GM21447 (cell line): ENCODE measurements around the gene FBXO30.

ENCODE experiments used
- ATAC-seq: cut with Tn5 transposase; IDR thresholded peaks from one replicate; pipeline ENCODE4 v1.9.1; 2021; ENCODE audit not compliant: unreplicated experiment

The FBXO30 gene, protein sequence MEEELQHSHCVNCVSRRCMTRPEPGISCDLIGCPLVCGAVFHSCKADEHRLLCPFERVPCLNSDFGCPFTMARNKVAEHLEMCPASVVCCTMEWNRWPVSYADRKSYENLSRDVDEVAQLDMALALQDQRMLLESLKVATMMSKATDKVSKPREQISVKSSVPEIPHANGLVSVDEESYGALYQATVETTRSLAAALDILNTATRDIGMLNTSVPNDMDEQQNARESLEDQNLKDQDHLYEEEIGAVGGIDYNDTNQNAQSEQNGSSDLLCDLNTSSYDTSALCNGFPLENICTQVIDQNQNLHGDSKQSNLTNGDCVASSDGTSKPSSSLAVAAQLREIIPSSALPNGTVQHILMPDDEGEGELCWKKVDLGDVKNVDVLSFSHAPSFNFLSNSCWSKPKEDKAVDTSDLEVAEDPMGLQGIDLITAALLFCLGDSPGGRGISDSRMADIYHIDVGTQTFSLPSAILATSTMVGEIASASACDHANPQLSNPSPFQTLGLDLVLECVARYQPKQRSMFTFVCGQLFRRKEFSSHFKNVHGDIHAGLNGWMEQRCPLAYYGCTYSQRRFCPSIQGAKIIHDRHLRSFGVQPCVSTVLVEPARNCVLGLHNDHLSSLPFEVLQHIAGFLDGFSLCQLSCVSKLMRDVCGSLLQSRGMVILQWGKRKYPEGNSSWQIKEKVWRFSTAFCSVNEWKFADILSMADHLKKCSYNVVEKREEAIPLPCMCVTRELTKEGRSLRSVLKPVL

GRCh38 chr6:145814501-145815308 lies at the start of gene FBXO30:
TSS of gene FBXO30 (minus strand) at chr6:145814795. CDS start at chr6:145806405, 8,390 bp downstream.
- ATAC-seq, result peak; percentile 67

DNA sequence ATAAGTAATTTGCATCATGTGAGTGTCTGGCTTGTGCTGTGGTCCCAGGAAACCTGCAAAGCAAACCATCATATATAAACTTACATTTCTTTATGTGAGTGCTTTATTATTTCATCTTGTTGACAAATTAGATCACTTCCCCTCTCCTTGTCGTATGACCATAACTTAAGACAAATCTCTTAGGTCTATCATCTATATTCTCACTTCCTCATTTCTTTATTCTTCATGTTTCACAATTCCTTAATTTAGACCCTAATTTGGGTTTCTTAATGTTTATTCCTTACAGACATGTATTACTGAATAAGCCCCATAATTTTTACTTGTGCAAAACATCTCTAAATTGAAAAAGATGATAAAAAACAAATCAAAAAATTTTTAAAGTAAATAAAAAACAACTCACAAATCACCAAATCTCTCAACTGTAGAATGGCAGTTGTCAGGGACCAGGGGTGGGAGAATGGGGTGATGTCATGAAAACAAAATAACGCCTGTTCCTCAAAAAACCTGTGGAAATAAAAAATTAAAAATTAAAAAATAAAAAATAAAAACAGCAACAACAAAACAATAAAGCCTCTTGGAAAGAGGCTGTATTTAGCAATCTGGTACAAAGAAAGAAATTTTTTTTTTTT lies 49.5 kb upstream of the FBXO30 start:
- peak; percentile 33 for ATAC-seq

DNA sequence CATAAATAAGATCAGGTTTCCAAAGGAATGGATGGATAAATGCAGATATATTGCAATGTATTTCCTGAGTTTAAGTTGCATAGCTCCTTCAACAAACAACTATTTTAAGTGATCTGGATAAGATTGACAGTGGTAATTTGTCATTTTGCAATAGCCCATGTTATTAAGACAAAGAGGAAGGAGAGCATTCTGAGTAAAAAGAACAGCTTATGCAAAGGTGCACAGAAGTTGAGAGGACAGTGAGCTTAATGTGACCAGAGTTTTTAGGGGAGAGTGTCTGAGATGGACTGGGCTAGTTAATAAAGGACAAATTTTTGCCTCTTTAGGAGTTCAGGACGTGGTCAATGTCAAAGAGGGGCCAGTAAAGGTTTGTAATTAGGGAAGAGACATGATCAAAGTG lies 48.8 kb upstream of the FBXO30 start:
- ATAC-seq, result no peak

- no peak for ATAC-seq
Measured at GRCh38 chr6:145860562-145860961, 46.0 kb upstream of the FBXO30 start.

GRCh38 chr6:145850671-145851070 lies 36.1 kb upstream of the FBXO30 start:
- no peak for ATAC-seq

DNA sequence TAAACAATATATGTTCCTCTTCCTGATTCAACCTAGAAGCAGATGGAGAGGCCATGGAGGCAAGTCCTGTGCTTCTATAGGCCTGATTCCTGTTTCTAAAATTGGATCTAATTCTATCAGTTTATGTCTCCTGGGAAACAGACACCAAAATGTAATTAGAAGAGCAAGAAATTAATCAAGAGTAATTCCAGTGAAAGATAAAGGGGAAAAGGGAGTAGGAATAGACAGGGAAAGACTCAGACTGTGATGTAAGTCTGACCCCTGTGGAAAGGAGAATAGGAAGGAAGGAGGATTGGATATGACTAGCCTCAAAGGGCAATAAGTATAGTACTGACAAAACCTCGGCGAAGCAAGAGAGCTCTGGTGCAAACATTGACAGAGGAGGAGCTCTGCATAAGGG lies 33.9 kb upstream of the FBXO30 start:
- no peak for ATAC-seq

GRCh38 chr6:145845557-145845956 lies 31.0 kb upstream of the FBXO30 start:
- no peak for ATAC-seq

GRCh38 chr6:145844933-145845540 lies 30.4 kb upstream of the FBXO30 start:
- ATAC-seq, result no peak

DNA sequence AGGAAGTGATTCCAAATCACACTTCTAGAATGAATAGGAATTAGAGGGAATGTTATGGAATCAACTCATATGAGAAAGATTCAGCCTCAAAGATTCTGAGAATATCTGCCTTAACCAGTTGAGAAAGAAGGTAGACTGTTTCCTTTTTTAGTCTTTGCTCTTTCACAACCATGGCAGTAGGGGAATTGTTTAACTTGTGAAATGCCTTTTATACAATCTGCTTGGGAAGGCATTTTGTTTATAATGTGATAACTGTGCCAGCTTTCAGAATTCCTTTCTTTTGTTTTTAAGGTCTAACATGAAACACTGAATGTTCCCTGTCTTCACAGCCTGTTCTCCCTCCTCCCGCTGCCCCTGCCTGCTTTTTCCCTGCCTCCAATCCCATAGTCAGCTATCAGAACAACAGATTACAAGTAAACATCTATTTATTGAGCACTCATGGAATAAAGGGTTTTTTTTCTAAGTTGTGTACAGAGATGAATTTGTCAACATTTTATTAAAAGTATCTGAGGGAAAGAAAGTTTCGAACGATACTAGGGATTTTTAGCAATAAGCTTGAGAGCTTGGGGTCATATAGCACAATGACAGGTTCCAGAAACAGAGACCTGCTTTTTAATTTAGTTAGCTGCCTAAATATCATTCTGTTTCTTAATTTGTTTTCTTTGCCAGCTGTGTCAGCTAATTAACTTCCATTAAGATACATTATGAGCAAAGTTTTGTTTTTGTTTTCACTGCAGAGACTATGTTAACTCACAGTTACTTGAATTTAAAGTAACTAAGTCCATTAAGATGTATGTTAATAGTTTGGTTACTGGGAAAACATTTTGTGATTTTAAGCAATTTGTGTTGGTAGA lies 28.3 kb upstream of the FBXO30 start:
- no peak for ATAC-seq

DNA sequence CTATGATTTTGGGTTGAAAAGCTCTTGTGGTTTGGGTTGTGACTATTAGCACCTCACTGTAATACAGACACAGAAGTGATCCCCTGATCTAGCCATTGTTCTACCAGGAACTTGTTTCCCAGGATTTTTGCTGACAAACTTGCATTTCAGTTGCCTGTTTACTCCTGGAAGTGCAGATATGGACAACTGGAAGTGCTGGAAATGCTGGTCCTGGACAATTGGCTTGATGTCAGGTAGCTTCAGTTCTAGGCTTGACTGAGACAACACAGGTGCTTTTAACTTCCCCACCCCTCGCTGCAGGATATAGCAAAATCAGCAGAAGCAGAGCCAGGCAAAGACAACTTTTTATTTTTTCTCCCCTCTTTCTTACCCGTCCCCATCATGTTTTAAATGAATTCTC lies 27.1 kb upstream of the FBXO30 start:
- ATAC-seq, result no peak

DNA sequence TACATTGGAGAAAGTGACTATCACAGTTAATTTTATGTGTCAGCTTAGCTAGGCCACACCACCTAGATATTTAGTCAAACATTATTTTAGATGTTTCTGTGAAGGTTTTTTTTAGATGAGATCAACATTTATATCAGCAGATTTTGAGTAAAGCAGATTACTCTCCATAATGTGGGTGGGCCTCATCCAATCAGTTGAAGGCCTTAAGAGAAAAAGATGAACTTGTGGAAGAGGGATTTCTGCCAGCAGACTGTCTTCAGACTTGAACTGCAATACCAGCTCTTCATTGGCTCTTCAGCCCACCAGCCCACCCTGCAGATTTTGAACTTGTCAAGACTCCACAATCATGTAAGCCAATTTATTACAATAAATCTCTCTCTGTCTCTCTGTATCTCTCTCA lies 25.1 kb upstream of the FBXO30 start:
- ATAC-seq, result no peak

DNA sequence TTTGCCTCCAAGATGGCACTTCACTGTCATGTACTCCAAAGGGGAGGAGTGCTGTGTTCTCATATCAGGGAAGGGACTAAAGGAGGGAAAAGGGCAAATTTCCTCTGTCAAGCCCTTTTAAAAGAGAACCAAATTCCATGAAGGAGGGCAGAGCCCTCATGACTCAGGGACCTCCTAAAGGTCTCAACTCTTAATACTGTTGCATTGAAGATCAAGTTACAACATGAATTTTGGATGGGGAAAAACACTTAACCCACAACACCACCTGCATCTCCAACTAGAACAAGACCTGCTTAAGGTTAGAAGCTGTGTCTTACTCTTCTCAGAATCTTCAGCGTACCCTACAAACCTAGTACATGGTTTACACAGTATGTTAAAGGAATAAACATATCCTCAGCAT lies 23.7 kb upstream of the FBXO30 start:
- no peak for ATAC-seq

DNA sequence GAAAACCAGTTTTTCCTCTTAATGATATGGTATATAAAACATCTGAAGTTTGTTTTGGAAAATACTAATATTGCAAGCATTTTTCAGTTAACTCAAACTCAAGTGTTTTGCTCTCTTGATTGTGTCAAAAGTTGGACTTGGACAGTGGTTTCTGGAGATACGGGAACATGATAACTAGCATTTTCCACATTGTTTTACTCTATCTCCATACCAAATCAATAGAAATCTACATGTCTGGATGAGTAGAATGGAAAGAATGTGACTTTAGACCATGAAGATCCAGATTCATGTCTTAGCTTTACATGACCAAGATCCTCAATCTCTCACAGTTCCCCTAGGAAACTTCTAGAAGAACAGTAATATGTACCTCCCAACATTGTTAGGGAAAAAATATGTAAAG lies 22.2 kb upstream of the FBXO30 start:
- no peak for ATAC-seq

DNA sequence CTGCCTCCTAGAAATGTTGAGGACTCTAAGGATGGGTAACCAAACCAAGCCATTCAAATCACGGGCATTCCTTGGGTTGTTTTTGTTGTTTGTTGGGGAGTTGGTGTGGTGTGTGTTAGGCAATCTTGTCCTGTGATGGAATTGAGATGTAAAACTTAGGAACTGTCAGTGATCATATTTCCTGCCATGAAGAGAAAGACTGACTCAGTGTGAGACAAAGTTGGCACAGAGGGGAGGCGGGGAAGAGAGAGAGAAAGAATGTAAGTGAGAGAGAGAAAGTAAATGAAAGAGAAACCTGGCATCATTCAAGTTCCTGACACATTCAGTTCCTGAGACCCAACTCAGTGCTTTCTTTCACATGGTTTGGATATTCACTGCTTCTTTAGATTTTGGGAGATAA lies 21.6 kb upstream of the FBXO30 start:
- no peak for ATAC-seq

- ATAC-seq, result no peak
Measured at GRCh38 chr6:145830612-145831011, 16.0 kb upstream of the FBXO30 start.

- no peak for ATAC-seq
Measured at GRCh38 chr6:145829950-145830349, 15.4 kb upstream of the FBXO30 start.

- ATAC-seq, result no peak
Measured at GRCh38 chr6:145829102-145829501, 14.5 kb upstream of the FBXO30 start.

- no peak for ATAC-seq
Measured at GRCh38 chr6:145824344-145824743, 9.7 kb upstream of the FBXO30 start.

DNA sequence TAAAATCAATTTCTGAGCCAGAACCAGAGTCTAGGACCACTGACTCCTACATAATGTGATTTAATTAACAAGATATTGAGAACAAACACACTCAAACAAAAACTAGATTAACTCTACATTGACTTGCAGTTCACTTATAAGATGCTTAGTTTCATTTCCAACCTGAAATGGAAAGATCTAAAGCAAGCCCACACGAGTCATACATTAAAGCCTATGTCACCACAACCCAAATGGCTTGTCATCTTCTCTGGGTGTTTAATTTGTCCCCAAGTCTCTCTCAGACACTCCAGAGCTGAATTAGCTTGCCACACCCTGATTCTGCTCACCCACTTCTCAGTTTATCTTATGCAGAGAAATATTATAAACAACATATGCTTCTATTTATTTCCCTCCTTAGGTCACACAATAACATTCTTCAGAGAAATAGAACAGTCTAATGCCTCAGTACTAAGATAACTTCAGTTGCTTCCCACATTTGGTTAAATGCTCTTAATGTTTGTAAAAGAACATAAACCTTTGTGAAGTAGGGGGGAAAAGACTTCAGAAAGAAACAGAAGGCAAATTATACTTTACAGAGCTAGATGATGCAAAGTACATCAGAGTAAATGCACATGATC lies 8.8 kb upstream of the FBXO30 start:
- no peak for ATAC-seq
